Measurements from ENCODE around the gene PRKN. TPM values are rescaled to one million over a fixed set of nuclear protein-coding genes. Genes with fewer than 3 reads are reported as not detected.
"Not testable (repeated sequence)": the region's sequence is repeated elsewhere in the genome, so short reads cannot be mapped to it uniquely, and the experiment has no call there.

PRKN gene
- total RNA-seq, 1 experiment from 2014 or later, result 2.0 TPM

GRCh38 chr6:161333410-161333809 lies 1394.2 kb downstream of the PRKN start:
- peaks cover 28 to 40% of the 10 kb centered on the region in 2 experiments for H3K9me3 Mint-ChIP-seq
- H4K91ac ChIP-seq (ENCODE audit: insufficient read length, low read depth, low read length), result no peak overlapping the region
- H3K18ac ChIP-seq (ENCODE audit: insufficient read length, low read depth, low read length), result no peak overlapping the region

DNA sequence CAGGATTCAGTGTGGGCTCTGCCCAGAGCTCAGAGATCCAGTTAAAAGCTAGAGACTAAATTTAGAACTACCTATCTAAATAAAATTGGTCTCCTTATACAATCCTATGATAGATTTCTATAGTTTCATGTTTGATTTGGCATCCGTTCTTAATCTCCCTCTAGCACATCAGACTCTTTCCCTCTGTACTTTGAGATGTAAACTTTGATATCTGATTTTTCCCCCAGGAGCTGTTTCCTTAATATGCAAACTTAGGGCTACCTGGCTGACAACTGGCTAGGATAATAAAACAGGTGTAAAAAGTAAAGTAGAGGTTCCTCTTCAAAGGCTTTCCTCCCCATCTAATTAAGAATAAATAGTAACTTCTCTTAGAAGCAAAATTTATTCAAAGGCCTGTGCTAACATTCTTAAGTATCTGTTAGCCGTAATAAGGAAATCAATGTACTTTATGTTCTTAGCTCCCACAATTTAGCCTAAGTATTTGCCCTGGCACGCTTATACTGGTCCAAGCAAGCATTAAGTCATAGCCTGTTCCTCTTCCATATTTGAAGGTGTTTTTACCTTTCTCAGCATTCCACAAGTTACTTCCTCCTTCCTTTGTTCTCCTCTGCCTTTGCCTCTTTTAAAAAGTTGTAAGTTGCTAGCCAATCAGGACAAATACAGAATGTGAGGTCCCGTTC lies 1396.0 kb downstream of the PRKN start:
- WGBS (ENCODE audit: extremely low coverage, insufficient read length, low lambda C conversion rate), result no CpG with 5 or more reads among the region's 4 CpGs
- H4K8ac ChIP-seq (replicated peaks; ENCODE audit: insufficient read length, low read depth, low read length), result not testable (repeated sequence)

More at GRCh38 chr6:161333410-161333809, 1394.2 kb downstream of the PRKN start:
- Mint-ChIP-seq H3K4me1 (peaks cover 23 to 25% of the 10 kb centered on the region in 2 experiments), H3K27me3 (ENCODE audit: low read depth) (no peaks in the 10 kb centered on the region), H3K36me3 (ENCODE audit: insufficient read depth in 1 of 3, low read depth in 3 of 3) (peaks cover 9 to 20% (median 14%) of the 10 kb centered on the region in 3 experiments; a peak in 6 of 7 replicates), H3K4me3 (no peak overlapping the region), H3K27ac (no peak overlapping the region)
- no peak overlapping the region for H2BK5ac ChIP-seq (ENCODE audit: insufficient read length, low read length)
- no peak overlapping the region for H3K23ac ChIP-seq (ENCODE audit: insufficient read length, low read depth, low read length)
- H3K27ac ChIP-seq (ENCODE audit: insufficient read length, low read depth, low read length), result no peak overlapping the region
- no peaks in the 10 kb centered on the region for H4K20me1 ChIP-seq (ENCODE audit: control insufficient read depth, insufficient read depth, insufficient read length)
- H3K14ac ChIP-seq (ENCODE audit: insufficient read depth, low read length), result no peak overlapping the region
- H3K9me3 ChIP-seq (ENCODE audit: control insufficient read depth, low read depth, low read length), result no peaks in the 10 kb centered on the region
- no peak overlapping the region for H2BK20ac ChIP-seq (ENCODE audit: low read depth, low read length, poor library complexity, severe bottlenecking)
- no peak overlapping the region for H2AFZ ChIP-seq (ENCODE audit: low read length)
- no peak overlapping the region for H2BK12ac ChIP-seq (ENCODE audit: insufficient read length, low read depth, low read length)
- H3K79me1 ChIP-seq (ENCODE audit: insufficient read depth, low read depth, low read length, poor library complexity, severe bottlenecking), result no peaks in the 10 kb centered on the region
- H3K27me3 ChIP-seq (ENCODE audit: insufficient read depth, low read length), result no peaks in the 10 kb centered on the region
- no peak overlapping the region for H4K5ac ChIP-seq (ENCODE audit: insufficient read length, low read depth, low read length)
- H3K4me2 ChIP-seq (ENCODE audit: insufficient read depth, insufficient read length, low read length), result no peak overlapping the region
- H3K23me2 ChIP-seq (ENCODE audit: insufficient read length, low read depth, low read length, poor library complexity, severe bottlenecking), result no peaks in the 10 kb centered on the region
- WGBS (ENCODE audit: extremely low coverage, insufficient read length, low lambda C conversion rate), result no CpG with 5 or more reads among the region's 8 CpGs
- H4K8ac ChIP-seq (replicated peaks; ENCODE audit: insufficient read length, low read depth, low read length), result no peak overlapping the region
- TF ChIP-seq CTCF (conservative IDR thresholded peaks at IDR 0.05), result no peak
- DNase-seq, result no peak
- no peaks in the 10 kb centered on the region for H3K4me1 ChIP-seq (ENCODE audit: insufficient read depth, low read length)
- H3K4ac ChIP-seq (ENCODE audit: low read depth, low read length), result no peak overlapping the region
- H3K9ac ChIP-seq (ENCODE audit: extremely low read depth, insufficient read length, low read length), result no peak overlapping the region
- no peak overlapping the region for H3T11ph ChIP-seq (ENCODE audit: low read length)
- H2BK120ac ChIP-seq (ENCODE audit: low read depth, low read length, poor library complexity, severe bottlenecking), result no peak overlapping the region
- no peak overlapping the region for H3K56ac ChIP-seq (ENCODE audit: insufficient read length, low read depth, low read length)
- H2AK5ac ChIP-seq (ENCODE audit: insufficient read length, low read length), result no peak overlapping the region
- H3K79me2 ChIP-seq (ENCODE audit: insufficient read depth, low read length), result no peaks in the 10 kb centered on the region
- H2BK15ac ChIP-seq (ENCODE audit: low read depth, low read length), result no peak overlapping the region

More for the DNA sequence above, 1396.0 kb downstream of the PRKN start:
- not testable (repeated sequence) for H3K23ac ChIP-seq (ENCODE audit: insufficient read length, low read depth, low read length); H2AK5ac ChIP-seq (ENCODE audit: insufficient read length, low read length); H3K27me3 Mint-ChIP-seq (ENCODE audit: low read depth); H3K18ac ChIP-seq (ENCODE audit: insufficient read length, low read depth, low read length); H2BK20ac ChIP-seq (ENCODE audit: low read depth, low read length, poor library complexity, severe bottlenecking); H3K79me1 ChIP-seq (ENCODE audit: insufficient read depth, low read depth, low read length, poor library complexity, severe bottlenecking); H2BK12ac ChIP-seq (ENCODE audit: insufficient read length, low read depth, low read length); H3K27ac Mint-ChIP-seq; H3K4me1 ChIP-seq (ENCODE audit: insufficient read depth, low read length); H3K79me2 ChIP-seq (ENCODE audit: insufficient read depth, low read length); H3K9me3 ChIP-seq (ENCODE audit: control insufficient read depth, low read depth, low read length); H3K4me3 Mint-ChIP-seq; H3K23me2 ChIP-seq (ENCODE audit: insufficient read length, low read depth, low read length, poor library complexity, severe bottlenecking); H2BK120ac ChIP-seq (ENCODE audit: low read depth, low read length, poor library complexity, severe bottlenecking); H3K4me2 ChIP-seq (ENCODE audit: insufficient read depth, insufficient read length, low read length); H3K9ac ChIP-seq (ENCODE audit: extremely low read depth, insufficient read length, low read length); H2AFZ ChIP-seq (ENCODE audit: low read length); H4K20me1 ChIP-seq (ENCODE audit: control insufficient read depth, insufficient read depth, insufficient read length); H3K14ac ChIP-seq (ENCODE audit: insufficient read depth, low read length); H3K56ac ChIP-seq (ENCODE audit: insufficient read length, low read depth, low read length); H4K5ac ChIP-seq (ENCODE audit: insufficient read length, low read depth, low read length); DNase-seq; H4K91ac ChIP-seq (ENCODE audit: insufficient read length, low read depth, low read length); H2BK15ac ChIP-seq (ENCODE audit: low read depth, low read length); H3K4ac ChIP-seq (ENCODE audit: low read depth, low read length); H3T11ph ChIP-seq (ENCODE audit: low read length); H3K27ac ChIP-seq (ENCODE audit: insufficient read length, low read depth, low read length); H3K27me3 ChIP-seq (ENCODE audit: insufficient read depth, low read length); H2BK5ac ChIP-seq (ENCODE audit: insufficient read length, low read length)
- H3K36me3 Mint-ChIP-seq (ENCODE audit: insufficient read depth in 1 of 3, low read depth in 3 of 3), result peaks cover 12 to 31% (median 16%) of the 10 kb centered on the region in 3 experiments; a peak in 6 of 7 replicates
- peaks cover 37 to 52% of the 10 kb centered on the region in 2 experiments for H3K9me3 Mint-ChIP-seq
- peaks cover 23 to 25% of the 10 kb centered on the region in 2 experiments for H3K4me1 Mint-ChIP-seq
